GM21526 (cell line): ENCODE measurements around the gene LAMC1.
A peak's percentile ranks its signal among the peaks of the same experiment; 100 is the strongest.

Experiments
- ATAC-seq: cut with Tn5 transposase; IDR thresholded peaks from one replicate; pipeline ENCODE4 v1.9.1; 2021; ENCODE audit warnings: moderate library complexity; ENCODE audit not compliant: unreplicated experiment, low FRiP score

Gene LAMC1

GRCh38 chr1:183019860-183020259 lies 3.4 kb upstream of the LAMC1 start:
- no peak for ATAC-seq

- ATAC-seq: no peak
Observed at GRCh38 chr1:183021405-183022201, 1.6 kb upstream of the LAMC1 start.

GRCh38 chr1:183022202-183023145 lies 746 bp upstream of the LAMC1 start:
- ATAC-seq: peak; percentile 21

DNA sequence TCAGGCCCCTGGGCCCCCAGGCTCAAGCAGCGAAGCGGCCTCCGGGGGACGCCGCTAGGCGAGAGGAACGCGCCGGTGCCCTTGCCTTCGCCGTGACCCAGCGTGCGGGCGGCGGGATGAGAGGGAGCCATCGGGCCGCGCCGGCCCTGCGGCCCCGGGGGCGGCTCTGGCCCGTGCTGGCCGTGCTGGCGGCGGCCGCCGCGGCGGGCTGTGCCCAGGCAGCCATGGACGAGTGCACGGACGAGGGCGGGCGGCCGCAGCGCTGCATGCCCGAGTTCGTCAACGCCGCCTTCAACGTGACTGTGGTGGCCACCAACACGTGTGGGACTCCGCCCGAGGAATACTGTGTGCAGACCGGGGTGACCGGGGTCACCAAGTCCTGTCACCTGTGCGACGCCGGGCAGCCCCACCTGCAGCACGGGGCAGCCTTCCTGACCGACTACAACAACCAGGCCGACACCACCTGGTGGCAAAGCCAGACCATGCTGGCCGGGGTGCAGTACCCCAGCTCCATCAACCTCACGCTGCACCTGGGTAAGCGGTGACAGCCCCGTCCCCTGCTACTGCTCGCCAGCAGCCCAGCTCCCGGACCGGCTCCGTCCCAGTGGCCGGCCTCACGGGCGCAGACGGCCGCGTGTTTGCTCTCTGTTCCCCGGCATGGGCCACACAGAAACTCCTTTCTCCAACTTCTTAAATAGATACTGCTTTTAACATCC lies 539 bp downstream of the LAMC1 start:
- ATAC-seq: peak; percentile 70

DNA sequence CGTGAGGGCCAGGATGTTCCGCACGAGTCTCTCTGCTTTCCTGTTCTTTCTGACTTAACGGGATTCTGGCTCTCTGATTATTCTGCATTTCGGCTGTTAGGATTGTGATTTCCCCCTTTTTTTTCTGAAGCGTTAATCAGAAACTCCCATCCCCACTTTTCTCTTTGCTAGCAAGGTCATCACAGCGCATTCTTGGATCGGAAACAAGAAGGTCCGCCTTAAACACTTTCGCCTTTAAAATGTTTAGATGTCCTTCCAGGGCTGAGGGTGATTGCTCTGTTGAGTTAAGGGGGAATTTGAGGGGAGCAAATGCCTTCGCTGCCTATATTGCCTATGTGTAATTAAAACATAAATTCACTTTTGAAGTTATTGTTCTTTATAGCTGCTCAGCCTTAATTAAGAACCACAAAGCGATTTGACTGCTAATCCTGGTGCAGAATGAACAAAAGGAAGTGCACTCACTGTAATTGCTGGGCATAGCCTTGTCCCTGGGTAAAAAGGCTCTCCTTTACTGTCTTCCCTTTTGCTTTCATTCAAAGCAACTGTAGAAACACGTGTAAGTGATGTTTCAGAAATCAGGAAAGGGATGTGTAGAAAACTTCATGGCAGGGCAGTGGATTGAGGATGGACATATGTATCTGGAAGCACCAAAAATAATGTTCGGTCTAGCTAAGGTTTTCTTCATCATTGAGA lies 1.2 kb downstream of the LAMC1 start:
- no peak for ATAC-seq

GRCh38 chr1:183025010-183025337 lies 1.8 kb downstream of the LAMC1 start:
- no peak for ATAC-seq

DNA sequence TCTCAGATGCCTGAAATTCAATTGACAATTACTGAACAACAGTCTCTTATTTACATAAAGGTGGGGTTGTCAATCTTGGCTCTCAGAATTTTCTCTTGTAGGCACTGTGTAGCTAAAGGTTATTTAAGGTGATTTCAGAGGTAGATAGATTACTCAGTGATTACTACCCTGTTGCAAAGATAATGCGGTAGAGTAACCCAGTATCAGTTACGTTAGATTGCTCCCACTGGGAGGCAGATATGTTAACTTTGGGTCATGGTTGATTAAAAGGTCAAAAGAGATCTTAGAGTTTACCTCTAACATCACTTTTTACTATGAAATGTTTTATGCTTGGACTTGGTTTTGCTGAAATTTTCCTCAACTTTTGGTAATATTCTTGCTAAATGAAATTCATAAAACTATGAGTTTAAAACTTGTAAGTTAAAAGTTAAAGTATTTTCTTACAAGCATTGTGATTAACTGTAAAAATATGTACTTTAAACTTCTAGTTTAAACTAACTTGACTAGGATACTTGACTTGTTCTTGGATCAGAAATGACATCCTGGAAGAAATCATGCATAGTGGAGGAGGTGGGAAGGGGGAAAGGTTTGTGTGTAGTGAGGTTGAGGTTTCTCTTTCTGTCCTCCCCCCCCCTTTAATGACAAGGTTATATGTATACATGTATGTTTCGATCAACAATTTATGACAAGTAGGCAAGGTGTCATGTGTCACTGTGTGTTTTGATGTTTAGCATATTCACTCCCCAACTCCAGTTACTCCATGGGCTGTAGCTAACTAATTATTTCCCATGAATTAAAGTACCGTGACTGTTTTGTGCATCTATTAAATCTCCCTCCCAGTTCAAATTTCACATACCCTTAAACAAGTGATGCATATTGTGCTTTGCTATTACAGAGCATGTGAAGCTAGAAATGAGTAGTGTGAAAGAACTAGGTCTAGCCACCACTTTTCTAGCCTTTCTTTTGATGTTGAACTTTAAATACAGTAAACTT lies 2.9 kb downstream of the LAMC1 start:
- ATAC-seq: no peak

DNA sequence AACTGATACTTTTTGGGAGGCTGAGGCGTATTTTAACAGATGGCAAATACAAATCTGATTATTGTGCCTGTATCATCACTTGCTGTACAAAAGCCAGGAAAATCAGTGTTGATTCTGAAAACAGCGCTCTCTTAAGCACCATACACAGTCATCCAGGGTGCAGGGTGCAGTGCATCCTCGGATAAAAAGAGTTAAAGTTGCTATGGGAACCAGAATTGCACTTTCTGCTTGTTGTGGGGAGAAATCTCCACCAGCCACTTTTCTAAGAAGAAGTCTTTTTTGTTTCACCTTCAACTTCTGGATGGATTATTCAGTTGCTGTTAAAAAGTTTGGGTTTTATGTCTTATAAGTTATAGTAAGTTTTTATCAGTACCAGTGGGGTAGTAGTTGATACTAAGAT lies 3.8 kb downstream of the LAMC1 start:
- ATAC-seq: no peak

- no peak for ATAC-seq
Observed at GRCh38 chr1:183027791-183028190, 4.6 kb downstream of the LAMC1 start.

DNA sequence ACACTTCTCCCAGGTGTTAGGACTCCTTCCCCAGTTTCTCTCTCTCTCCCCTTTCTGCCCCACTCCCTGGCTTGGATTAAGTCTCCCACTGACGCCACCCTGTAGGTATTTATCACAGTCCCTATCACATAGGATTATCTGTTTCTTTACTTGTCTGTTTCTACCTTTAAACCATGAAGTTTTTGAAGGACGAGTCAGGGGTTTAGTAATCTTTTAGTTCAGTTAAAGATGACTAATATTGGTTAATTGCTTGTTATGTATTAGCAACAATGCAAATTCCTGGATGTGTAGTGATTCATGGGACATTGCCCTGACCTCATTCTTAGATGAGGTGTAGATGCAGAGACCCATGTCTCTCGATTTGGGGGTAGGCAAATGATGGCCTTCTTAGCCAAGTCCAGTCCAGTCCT lies 6.4 kb downstream of the LAMC1 start:
- ATAC-seq: no peak

GRCh38 chr1:183030053-183030452 lies 6.8 kb downstream of the LAMC1 start:
- ATAC-seq: no peak

DNA sequence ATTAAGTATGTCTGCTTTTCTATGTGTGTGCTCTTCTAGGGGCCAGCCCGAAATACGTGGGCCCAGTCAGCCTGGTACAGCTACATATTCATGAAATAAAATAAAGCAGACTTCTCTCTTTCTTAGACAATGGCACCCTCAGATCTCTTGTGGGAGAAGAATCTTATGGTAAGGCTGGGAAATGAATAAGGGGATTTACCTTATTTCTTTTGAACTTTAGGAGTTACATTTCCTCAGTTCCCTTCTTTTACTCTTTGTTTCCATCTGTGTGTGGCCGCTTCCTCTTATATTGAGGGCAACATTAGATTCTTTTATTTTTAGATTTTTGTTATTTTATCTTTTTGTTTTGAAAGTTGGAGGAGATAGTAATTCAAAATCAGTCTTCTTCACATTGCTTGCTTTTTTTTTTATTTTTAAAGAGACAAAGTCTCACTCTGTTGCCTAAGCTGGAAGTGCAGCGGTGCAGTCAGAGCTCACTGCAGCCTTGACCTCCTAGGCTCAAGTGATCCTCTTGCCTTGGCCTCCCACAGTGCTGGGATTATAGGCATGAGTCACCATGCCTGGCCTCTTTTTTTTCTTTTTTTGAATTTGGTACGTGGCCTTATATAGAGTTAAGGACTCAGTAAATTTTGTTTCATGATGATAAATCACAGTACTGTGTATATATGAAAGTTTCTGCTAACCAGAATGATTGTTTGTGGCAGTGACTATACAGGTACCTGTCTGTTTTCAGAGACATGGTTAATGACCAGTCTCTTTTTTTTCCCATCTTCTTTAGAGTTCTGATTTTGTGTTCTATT lies 9.1 kb downstream of the LAMC1 start:
- ATAC-seq: no peak

DNA sequence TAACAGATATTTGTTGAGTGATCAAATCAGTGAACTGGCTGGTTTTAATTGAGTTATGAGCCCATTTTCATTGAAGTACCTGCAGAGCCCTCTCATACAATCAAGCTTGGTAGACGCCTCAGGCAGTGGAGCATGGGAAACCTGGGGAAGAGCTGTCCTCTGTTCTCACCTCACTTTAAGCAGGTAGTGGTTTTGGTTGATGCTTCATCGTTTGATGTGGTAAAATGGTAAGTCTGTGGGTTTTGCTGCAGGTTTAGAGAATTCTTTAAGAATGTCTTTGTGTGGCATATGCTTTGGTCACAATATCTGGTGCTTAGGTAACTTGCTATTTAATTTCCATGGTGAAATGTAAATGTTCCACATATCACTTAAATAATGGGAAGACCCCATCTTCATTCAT lies 10.0 kb downstream of the LAMC1 start:
- no peak for ATAC-seq

- ATAC-seq: no peak
Observed at GRCh38 chr1:183034682-183035081, 11.5 kb downstream of the LAMC1 start.

DNA sequence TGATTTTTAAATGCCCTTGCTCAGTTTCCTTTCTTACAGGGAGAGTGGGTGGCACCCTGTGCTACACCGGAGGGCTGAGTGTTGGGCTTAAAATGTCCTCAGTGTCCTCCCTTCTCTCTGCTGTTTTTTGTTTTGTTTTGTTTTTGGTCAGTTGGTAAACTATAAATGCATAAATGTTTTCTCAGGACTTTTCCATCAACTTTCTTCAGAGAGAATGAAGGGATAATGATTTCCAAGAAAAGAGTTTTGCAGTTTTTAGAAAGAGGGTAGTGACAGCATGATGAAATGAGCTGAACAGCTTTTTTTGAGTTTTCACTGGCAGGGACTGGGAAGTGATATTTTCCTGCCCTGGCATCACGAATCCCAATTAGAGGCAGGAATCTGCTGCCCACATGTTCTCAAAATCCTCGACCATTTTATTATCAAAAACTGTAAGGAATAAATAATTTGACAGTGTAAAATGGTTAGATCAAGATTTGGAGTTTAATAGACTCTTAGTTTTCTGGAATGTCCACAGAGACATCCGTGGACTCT lies 15.2 kb downstream of the LAMC1 start:
- ATAC-seq: no peak

DNA sequence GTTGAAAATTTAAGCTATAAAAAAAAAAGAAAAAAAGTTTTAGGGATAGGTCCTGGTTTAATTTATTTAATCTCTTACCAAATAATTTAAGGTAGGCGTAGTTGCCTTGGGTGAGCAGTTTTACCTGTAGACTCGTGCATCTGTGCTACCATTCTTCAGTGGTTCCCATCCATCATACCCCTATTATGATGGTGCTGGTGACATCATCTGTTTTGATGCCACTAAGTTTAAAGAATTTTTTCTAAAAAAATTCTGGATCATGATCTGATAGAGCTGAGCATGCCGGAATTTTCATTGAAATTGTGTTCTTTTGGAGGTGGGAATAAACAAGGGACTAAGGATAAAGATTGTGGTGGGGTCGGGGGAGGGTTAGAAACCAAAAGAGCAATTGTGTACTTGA lies 15.7 kb downstream of the LAMC1 start:
- ATAC-seq: no peak

GRCh38 chr1:183039330-183039729 lies 16.1 kb downstream of the LAMC1 start:
- no peak for ATAC-seq

GRCh38 chr1:183039985-183040447 lies 16.8 kb downstream of the LAMC1 start:
- ATAC-seq: no peak
